Lung microvascular endothelial cell (primary cell): ENCODE results near the gene PCDHGC4. TPM values are rescaled to one million over a fixed set of nuclear protein-coding genes. Genes with fewer than 3 reads are reported as not detected.

Experiments used
- DNase-seq, 2 donors: peaks; one replicate each; pipeline versions ENCODE4 v3.0.0 to v3.0.0-alpha.2; 2010; ENCODE audit warnings: low read depth in 2 of 2
- total RNA-seq: library from RNA; depleted of rRNA; stranded (reverse); fragments of >200 nt; gene quantifications from 2 replicates; pipeline ENCODE4 v1.2.1, GENCODE V29; 2014

Gene PCDHGC4
- total RNA-seq, 1 donor from 2014 or later, result 0.79 TPM

- DNase-seq, result peak in 1 of 2 donors; percentile 20
Observed at GRCh38 chr5:141528291-141528984, 43.6 kb downstream of the PCDHGC4 start.

- DNase-seq, result peak; percentile 45
Observed at GRCh38 chr5:141529002-141529401, 44.2 kb downstream of the PCDHGC4 start.

GRCh38 chr5:141529873-141530272 lies 45.0 kb downstream of the PCDHGC4 start:
- no peak for DNase-seq

- peak in 1 of 2 donors; percentile 58 for DNase-seq
Observed at GRCh38 chr5:141532726-141533125, 47.9 kb downstream of the PCDHGC4 start.

- DNase-seq, result no peak
Observed at GRCh38 chr5:141533897-141534296, 49.1 kb downstream of the PCDHGC4 start.

- DNase-seq, result no peak
Observed at GRCh38 chr5:141534492-141535213, 49.8 kb downstream of the PCDHGC4 start.

Other genes with a start within 250 kb of the PCDHGC4 start
- 0.44 and 1.4 TPM in 2 replicates for gene PCDHB15, start 239.6 kb upstream of the PCDHGC4 start, total RNA-seq
- gene SLC25A2, start 181.0 kb upstream of the PCDHGC4 start, total RNA-seq, result under 0.01 and 0.20 TPM in 2 replicates
- gene TAF7, start 164.2 kb upstream of the PCDHGC4 start, total RNA-seq, result 56.7 and 63.5 TPM in 2 replicates
- 0.40 and 0.44 TPM in 2 replicates for gene PCDHGA1, start 154.5 kb upstream of the PCDHGC4 start, total RNA-seq
- 0.65 and 0.79 TPM in 2 replicates for gene PCDHGA2, start 146.3 kb upstream of the PCDHGC4 start, total RNA-seq
- gene PCDHGA3, start 141.2 kb upstream of the PCDHGC4 start, total RNA-seq, result 0.40 and 0.44 TPM in 2 replicates
- 0.87 and 1.6 TPM in 2 replicates for gene PCDHGB1, start 134.9 kb upstream of the PCDHGC4 start, total RNA-seq
- 2.0 TPM in 2 replicates for gene PCDHGA4, start 130.0 kb upstream of the PCDHGC4 start, total RNA-seq
- 1.3 and 1.4 TPM in 2 replicates for gene PCDHGB2, start 125.0 kb upstream of the PCDHGC4 start, total RNA-seq
- gene PCDHGA5, start 120.9 kb upstream of the PCDHGC4 start, total RNA-seq, result 0.44 and 0.60 TPM in 2 replicates
- 2.0 and 3.8 TPM in 2 replicates for gene PCDHGB3, start 114.8 kb upstream of the PCDHGC4 start, total RNA-seq
- 1.7 and 2.4 TPM in 2 replicates for gene PCDHGA6, start 111.1 kb upstream of the PCDHGC4 start, total RNA-seq
- gene PCDHGA7, start 102.3 kb upstream of the PCDHGC4 start, total RNA-seq, result 0.65 and 0.99 TPM in 2 replicates
- gene PCDHGB4, start 97.3 kb upstream of the PCDHGC4 start, total RNA-seq, result 8.3 and 10.1 TPM in 2 replicates
- 1.1 and 1.2 TPM in 2 replicates for gene PCDHGA8, start 92.4 kb upstream of the PCDHGC4 start, total RNA-seq
- 7.4 and 9.5 TPM in 2 replicates for gene PCDHGB5, start 87.1 kb upstream of the PCDHGC4 start, total RNA-seq
- 0.87 and 2.2 TPM in 2 replicates for gene PCDHGA9, start 82.3 kb upstream of the PCDHGC4 start, total RNA-seq
- 1.3 and 2.4 TPM in 2 replicates for gene PCDHGB6, start 77.0 kb upstream of the PCDHGC4 start, total RNA-seq
- gene PCDHGA10, start 72.0 kb upstream of the PCDHGC4 start, total RNA-seq, result 2.6 and 5.0 TPM in 2 replicates
- gene PCDHGB7, start 67.4 kb upstream of the PCDHGC4 start, total RNA-seq, result 4.1 and 6.2 TPM in 2 replicates
- gene PCDHGA11, start 64.0 kb upstream of the PCDHGC4 start, total RNA-seq, result 4.1 and 4.4 TPM in 2 replicates
- gene PCDHGA12, start 54.5 kb upstream of the PCDHGC4 start, total RNA-seq, result 1.8 and 2.8 TPM in 2 replicates
- gene PCDHGC3, start 9.1 kb upstream of the PCDHGC4 start, total RNA-seq, result 10.2 and 10.9 TPM in 2 replicates
- gene PCDHGC5, start 4.1 kb downstream of the PCDHGC4 start, total RNA-seq, result under 0.01 and 0.40 TPM in 2 replicates
- 28.8 and 29.6 TPM in 2 replicates for gene DIAPH1, start 134.0 kb downstream of the PCDHGC4 start, total RNA-seq
- 45.0 and 48.2 TPM in 2 replicates for gene HDAC3, start 151.8 kb downstream of the PCDHGC4 start, total RNA-seq
- gene RELL2, start 152.0 kb downstream of the PCDHGC4 start, total RNA-seq, result 5.6 and 6.1 TPM in 2 replicates
- gene FCHSD1, start 166.4 kb downstream of the PCDHGC4 start, total RNA-seq, result 9.3 and 10.5 TPM in 2 replicates
- gene ARAP3, start 197.2 kb downstream of the PCDHGC4 start, total RNA-seq, result 22.4 and 30.8 TPM in 2 replicates